HG03571 (cell line): ENCODE measurements around the gene ARFGAP1.
A peak's percentile ranks its signal among the peaks of the same experiment; 100 is the strongest.

Source experiments
- ATAC-seq: cut with Tn5 transposase; IDR thresholded peaks from one replicate; pipeline ENCODE4 v1.9.1; 2021; ENCODE audit not compliant: unreplicated experiment

The ARFGAP1 gene

GRCh38 chr20:63272105-63273058 lies at the start of gene ARFGAP1:
Gene ARFGAP1 (plus strand): TSS chr20:63272813. CDS start chr20:63275581, 2,768 bp downstream.
- ATAC-seq, result peak; percentile 83

GRCh38 chr20:63223121-63223825 lies 49.3 kb upstream of the ARFGAP1 start:
- ATAC-seq, result no peak

- ATAC-seq, result no peak
Measured at GRCh38 chr20:63223826-63224207, 48.8 kb upstream of the ARFGAP1 start.

- no peak for ATAC-seq
Measured at GRCh38 chr20:63224412-63225081, 48.1 kb upstream of the ARFGAP1 start.

GRCh38 chr20:63225082-63225454 lies 47.5 kb upstream of the ARFGAP1 start:
- ATAC-seq, result no peak

GRCh38 chr20:63226042-63226943 lies 46.3 kb upstream of the ARFGAP1 start:
- ATAC-seq, result no peak

- ATAC-seq, result no peak
Measured at GRCh38 chr20:63227260-63227659, 45.4 kb upstream of the ARFGAP1 start.

- no peak for ATAC-seq
Measured at GRCh38 chr20:63228806-63229205, 43.8 kb upstream of the ARFGAP1 start.

GRCh38 chr20:63230800-63231268 lies 41.8 kb upstream of the ARFGAP1 start:
- ATAC-seq, result no peak

GRCh38 chr20:63232235-63233060 lies 40.2 kb upstream of the ARFGAP1 start:
- ATAC-seq, result no peak

- no peak for ATAC-seq
Measured at GRCh38 chr20:63233061-63233344, 39.6 kb upstream of the ARFGAP1 start.

GRCh38 chr20:63233924-63234323 lies 38.7 kb upstream of the ARFGAP1 start:
- no peak for ATAC-seq

- no peak for ATAC-seq
Measured at GRCh38 chr20:63234693-63235398, 37.8 kb upstream of the ARFGAP1 start.

GRCh38 chr20:63235399-63235983 lies 37.1 kb upstream of the ARFGAP1 start, which contains the start of gene BIRC7:
Gene BIRC7 (plus strand): TSS chr20:63235905. CDS start chr20:63236097, 192 bp downstream.
- ATAC-seq, result no peak

GRCh38 chr20:63236116-63236837 lies 36.3 kb upstream of the ARFGAP1 start:
- ATAC-seq, result no peak

GRCh38 chr20:63238031-63238430 lies 34.6 kb upstream of the ARFGAP1 start:
- ATAC-seq, result no peak

GRCh38 chr20:63238514-63239125 lies 34.0 kb upstream of the ARFGAP1 start:
- ATAC-seq, result no peak

- ATAC-seq, result no peak
Measured at GRCh38 chr20:63239431-63239830, 33.2 kb upstream of the ARFGAP1 start.
